ENCODE measurements around the gene CCR5AS.

CCR5AS gene

GRCh38 chr3:46314517-46314916, 92.3 kb downstream of the CCR5AS start:
- Histone ChIP-seq H3K27me3 (ENCODE audit: insufficient read depth, low read length, poor library complexity) (no peaks in the 10 kb centered on the region), H2AFZ (ENCODE audit: low read depth, low read length) (no peak overlapping the region), H3K4me2 (ENCODE audit: insufficient read depth, low read length) (no peak overlapping the region), H3K36me3 (ENCODE audit: insufficient read depth, low read length) (no peaks in the 10 kb centered on the region), H3K79me2 (ENCODE audit: insufficient read depth, low read length) (no peaks in the 10 kb centered on the region), H3K4me3 (ENCODE audit: low read depth in 1 of 2, low read length in 2 of 2) (no peak overlapping the region), H3K9ac (ENCODE audit: low read depth, low read length) (no peak overlapping the region), H4K20me1 (ENCODE audit: insufficient read depth, low read length) (no peaks in the 10 kb centered on the region), H3K4me1 (ENCODE audit: insufficient read depth, low read length) (peaks cover 15% of the 10 kb centered on the region), H3K27ac (ENCODE audit: low read length) (no peak overlapping the region), H3K9me3 (ENCODE audit: insufficient read depth, low read length, severe bottlenecking) (peaks cover 5% of the 10 kb centered on the region)
- DNase-seq (peak; percentile 41), ATAC-seq (ENCODE audit: insufficient read depth, low read depth) (peak; percentile 99)
- TF ChIP-seq, protein P1, sequence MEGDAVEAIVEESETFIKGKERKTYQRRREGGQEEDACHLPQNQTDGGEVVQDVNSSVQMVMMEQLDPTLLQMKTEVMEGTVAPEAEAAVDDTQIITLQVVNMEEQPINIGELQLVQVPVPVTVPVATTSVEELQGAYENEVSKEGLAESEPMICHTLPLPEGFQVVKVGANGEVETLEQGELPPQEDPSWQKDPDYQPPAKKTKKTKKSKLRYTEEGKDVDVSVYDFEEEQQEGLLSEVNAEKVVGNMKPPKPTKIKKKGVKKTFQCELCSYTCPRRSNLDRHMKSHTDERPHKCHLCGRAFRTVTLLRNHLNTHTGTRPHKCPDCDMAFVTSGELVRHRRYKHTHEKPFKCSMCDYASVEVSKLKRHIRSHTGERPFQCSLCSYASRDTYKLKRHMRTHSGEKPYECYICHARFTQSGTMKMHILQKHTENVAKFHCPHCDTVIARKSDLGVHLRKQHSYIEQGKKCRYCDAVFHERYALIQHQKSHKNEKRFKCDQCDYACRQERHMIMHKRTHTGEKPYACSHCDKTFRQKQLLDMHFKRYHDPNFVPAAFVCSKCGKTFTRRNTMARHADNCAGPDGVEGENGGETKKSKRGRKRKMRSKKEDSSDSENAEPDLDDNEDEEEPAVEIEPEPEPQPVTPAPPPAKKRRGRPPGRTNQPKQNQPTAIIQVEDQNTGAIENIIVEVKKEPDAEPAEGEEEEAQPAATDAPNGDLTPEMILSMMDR (IDR thresholded peaks at IDR 0.05; ENCODE audit: borderline replicate concordance, extremely low read depth, low read length, poor library complexity, severe bottlenecking), result no peak
- TF ChIP-seq EZH2 (IDR thresholded peaks at IDR 0.05; ENCODE audit: borderline replicate concordance, low read depth, low read length, severe bottlenecking), result no peak
